Progenitor cell of endocrine pancreas (in vitro differentiated cells): ENCODE measurements around the gene TPI1. TPM values are rescaled to one million over a fixed set of nuclear protein-coding genes. Genes with fewer than 3 reads are reported as not detected.
A peak's percentile ranks its signal among the peaks of the same experiment; 100 is the strongest.

ENCODE experiments used
- DNase-seq: peaks from one replicate; pipeline ENCODE4 v3.0.0; 2021; ENCODE audit warnings: low spot score; ENCODE audit not compliant: unreplicated experiment
- H3K27ac Mint-ChIP-seq: 2 replicates; pipeline ENCODE4 v1.8.0; 2021; ENCODE audit warnings: mild to moderate bottlenecking, moderate library complexity, mixed read lengths
- H3K27me3 Mint-ChIP-seq: 2 replicates; pipeline ENCODE4 v1.8.0; 2021; ENCODE audit warnings: mixed read lengths
- H3K36me3 Mint-ChIP-seq: 2 replicates; pipeline ENCODE4 v1.8.0; 2022; ENCODE audit warnings: mixed read lengths; ENCODE audit not compliant: insufficient read depth
- H3K4me1 Mint-ChIP-seq: 2 replicates; pipeline ENCODE4 v1.8.0; 2021; ENCODE audit warnings: low read depth, mixed read lengths
- H3K4me3 Mint-ChIP-seq: 2 replicates; pipeline ENCODE4 v1.8.0; 2021; ENCODE audit warnings: low read depth, mild to moderate bottlenecking, moderate library complexity, mixed read lengths
- H3K9me3 Mint-ChIP-seq: 2 replicates; pipeline ENCODE4 v1.8.0; 2021; ENCODE audit warnings: low read depth, mixed read lengths
- total RNA-seq: library from RNA; stranded (reverse); gene quantifications from 2 replicates; pipeline ENCODE4 v1.2.1, GENCODE V29; 2021
- TF ChIP-seq, protein P1 (sequence below): fragments of 200-600 bp; sonication (generic); IDR thresholded peaks from one replicate; pipeline ENCODE4 v1.5.0; 2021; ENCODE audit warnings: antibody characterized with exemption, mild to moderate bottlenecking; ENCODE audit not compliant: unreplicated experiment

Gene TPI1
- total RNA-seq, 1 donor from 2014 or later: 498 TPM

DNA sequence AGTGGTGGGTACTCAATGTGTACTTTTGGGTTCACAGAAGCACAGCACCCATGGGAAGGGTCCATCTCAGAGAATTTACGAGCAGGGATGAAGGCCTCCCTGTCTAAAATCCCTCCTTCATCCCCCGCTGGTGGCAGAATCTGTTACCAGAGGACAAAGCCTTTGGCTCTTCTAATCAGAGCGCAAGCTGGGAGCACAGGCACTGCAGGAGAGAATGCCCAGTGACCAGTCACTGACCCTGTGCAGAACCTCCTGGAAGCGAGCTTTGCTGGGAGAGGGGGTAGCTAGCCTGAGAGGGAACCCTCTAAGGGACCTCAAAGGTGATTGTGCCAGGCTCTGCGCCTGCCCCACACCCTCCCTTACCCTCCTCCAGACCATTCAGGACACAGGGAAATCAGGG is 47.2 kb upstream of the TPI1 start:
- Mint-ChIP-seq H3K27ac (no peak overlapping the region), H3K4me1 (peaks cover 24% of the 10 kb centered on the region), H3K36me3 (no peaks in the 10 kb centered on the region), H3K9me3 (no peaks in the 10 kb centered on the region), H3K27me3 (peaks cover 60% of the 10 kb centered on the region), H3K4me3 (no peak overlapping the region)
- no peak for DNase-seq
- TF ChIP-seq, protein P1, sequence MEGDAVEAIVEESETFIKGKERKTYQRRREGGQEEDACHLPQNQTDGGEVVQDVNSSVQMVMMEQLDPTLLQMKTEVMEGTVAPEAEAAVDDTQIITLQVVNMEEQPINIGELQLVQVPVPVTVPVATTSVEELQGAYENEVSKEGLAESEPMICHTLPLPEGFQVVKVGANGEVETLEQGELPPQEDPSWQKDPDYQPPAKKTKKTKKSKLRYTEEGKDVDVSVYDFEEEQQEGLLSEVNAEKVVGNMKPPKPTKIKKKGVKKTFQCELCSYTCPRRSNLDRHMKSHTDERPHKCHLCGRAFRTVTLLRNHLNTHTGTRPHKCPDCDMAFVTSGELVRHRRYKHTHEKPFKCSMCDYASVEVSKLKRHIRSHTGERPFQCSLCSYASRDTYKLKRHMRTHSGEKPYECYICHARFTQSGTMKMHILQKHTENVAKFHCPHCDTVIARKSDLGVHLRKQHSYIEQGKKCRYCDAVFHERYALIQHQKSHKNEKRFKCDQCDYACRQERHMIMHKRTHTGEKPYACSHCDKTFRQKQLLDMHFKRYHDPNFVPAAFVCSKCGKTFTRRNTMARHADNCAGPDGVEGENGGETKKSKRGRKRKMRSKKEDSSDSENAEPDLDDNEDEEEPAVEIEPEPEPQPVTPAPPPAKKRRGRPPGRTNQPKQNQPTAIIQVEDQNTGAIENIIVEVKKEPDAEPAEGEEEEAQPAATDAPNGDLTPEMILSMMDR: no peak

DNA sequence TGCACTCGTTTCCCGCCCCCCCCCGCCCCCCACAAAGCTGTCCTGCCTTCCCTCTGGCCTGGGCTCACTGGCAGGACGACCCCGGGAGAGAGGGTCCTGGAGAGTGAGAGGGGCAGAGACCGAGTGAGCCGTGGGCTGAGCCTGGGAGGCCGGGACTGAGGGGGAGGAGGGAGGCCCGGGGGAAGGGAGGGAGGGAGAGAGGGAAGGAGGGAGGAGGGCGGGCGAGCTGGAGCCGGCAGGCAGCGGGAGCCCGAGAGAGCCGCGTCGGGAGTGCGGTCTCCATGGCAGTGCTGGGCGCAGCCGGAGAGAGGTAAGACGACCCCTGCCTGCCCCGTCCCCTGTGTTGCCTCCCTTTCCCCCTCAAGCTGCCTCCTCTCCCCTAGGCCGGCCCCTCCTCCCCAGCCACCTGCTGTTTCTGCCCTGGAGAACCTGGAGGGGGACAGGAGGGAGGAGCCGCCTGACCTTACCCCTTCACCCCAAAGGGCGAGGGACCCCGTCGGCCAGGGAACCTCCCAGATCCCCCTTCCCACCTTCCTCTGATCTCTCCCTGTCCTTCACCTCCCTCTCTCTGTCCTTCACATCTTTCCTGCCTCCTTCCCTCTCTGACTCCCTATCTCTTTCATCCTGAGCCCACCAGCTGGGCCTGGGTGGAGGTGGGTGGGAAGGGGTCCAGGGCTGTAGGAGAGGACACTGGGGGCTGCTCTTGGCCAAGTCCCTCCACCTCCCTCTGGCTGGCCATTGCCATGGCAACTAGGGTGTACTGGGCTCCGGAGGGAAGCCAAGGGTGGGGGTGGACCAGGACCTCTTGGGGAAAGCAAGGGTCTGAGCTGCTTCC is 45.5 kb upstream of the TPI1 start, which contains the start of gene GPR162:
Gene GPR162 (plus strand): TSS at position 231 of the 835 bp plus-strand sequence. CDS start 2,078 bp downstream, outside the sequence.
- Mint-ChIP-seq H3K27me3 (peaks cover 67% of the 10 kb centered on the region), H3K36me3 (no peaks in the 10 kb centered on the region), H3K4me1 (peaks cover 24% of the 10 kb centered on the region), H3K27ac (peak within 1 kb of the TSS; percentile 47), H3K4me3 (peak within 1 kb of the TSS; percentile 67), H3K9me3 (no peaks in the 10 kb centered on the region)
- TF ChIP-seq, protein P1: no peak
- peak; percentile 59 for DNase-seq

DNA sequence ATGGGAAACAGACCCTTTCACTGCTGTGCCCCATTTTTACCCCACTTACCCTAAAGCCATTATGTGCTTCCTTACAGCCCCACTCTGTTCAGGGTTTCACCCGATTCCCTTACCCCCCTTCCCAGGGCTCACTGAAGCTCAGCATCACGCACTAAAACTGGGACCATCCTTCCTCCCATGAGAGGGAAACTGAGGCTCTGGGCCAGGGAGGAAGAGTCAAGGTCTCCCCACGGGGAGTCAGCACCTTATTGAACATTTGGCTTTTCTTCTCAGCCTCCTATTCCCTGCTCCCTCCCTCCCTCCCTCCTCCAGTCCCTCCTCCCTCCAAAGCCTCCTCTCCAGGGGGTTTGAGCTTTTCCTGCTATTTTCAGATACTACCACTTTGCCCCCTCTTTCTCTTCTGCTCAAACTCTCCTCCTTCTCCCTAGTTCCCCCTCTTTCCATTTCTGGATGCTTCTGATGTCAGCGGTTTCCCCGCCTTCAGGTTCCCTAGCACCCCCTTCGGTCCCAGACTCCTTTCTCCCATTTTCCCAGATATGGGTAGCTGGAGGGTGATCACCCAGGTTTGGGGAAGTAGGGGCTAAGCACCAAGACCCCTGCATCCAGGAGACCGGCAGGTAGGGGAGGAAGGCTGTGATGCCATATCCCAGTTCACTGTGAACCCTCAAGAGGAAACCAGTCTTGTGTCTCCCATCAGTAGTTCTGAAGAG is 44.8 kb upstream of the TPI1 start:
- TF ChIP-seq, protein P1: no peak
- H3K4me3 Mint-ChIP-seq: no peak overlapping the region
- H3K27ac Mint-ChIP-seq: no peak overlapping the region
- H3K9me3 Mint-ChIP-seq: no peaks in the 10 kb centered on the region
- DNase-seq: no peak
- peaks cover 26% of the 10 kb centered on the region for H3K4me1 Mint-ChIP-seq
- peaks cover 71% of the 10 kb centered on the region for H3K27me3 Mint-ChIP-seq
- H3K36me3 Mint-ChIP-seq: no peaks in the 10 kb centered on the region

DNA sequence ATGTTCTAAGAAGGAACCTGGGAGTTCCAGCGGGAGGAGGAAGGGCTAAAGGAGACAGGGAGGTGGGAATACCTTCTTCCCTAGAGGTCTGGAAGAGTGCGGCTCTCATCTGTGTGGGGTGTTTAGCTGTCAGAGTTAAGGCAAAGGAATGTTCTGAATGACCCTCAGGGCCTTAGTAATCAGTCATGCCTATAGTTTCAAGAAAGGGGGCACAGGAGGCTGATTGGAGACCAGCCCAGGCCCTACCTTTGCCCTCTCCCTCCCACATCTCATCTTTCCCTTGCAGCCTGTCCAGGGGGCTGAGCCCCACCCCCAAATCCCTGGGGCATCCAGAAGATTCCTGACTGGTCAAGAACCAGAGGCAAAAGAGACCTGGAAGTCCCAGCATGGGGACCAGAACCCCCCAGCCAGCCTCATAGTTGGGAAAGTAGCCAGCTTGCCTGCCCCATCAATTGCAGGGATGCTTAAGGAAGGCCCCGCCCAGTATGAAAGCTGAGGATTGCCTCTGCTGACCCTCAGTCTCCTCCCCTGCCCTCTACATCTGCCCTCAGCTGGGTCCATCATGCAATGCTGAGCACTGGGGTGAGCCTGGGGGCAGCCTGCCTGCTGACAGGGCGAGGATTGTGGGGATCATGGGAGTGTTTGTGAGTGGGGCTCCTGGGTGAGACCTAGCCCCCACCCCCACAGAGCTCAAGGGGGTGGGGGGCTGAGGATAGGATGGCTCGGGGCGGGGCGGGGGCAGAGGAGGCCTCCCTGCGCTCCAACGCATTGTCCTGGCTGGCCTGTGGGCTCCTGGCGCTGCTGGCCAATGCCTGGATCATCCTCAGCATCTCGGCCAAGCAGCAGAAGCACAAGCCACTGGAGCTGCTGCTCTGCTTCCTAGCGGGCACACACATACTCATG is 43.9 kb upstream of the TPI1 start:
- Mint-ChIP-seq H3K27me3 (peaks cover 70% of the 10 kb centered on the region), H3K36me3 (no peaks in the 10 kb centered on the region), H3K9me3 (no peaks in the 10 kb centered on the region), H3K4me1 (peaks cover 24% of the 10 kb centered on the region), H3K4me3 (no peak overlapping the region), H3K27ac (no peak overlapping the region)
- TF ChIP-seq, protein P1: no peak
- no peak for DNase-seq
